SK-N-SH (cell line): ENCODE results near the gene XAB2. TPM values are rescaled to one million over a fixed set of nuclear protein-coding genes. Genes with fewer than 3 reads are reported as not detected.

Source experiments
- CTCF ChIA-PET: fragments of 300-600, 350-600 bp; formaldehyde crosslinking; extraction: SDS; loops from one replicate; lab custom pipeline; 2021; lab: Yijun Ruan, JAX
- POLR2A ChIA-PET: fragments of 350-600 bp; sonication (Branson Sonifier 250); formaldehyde crosslinking; extraction: SDS; loops from one replicate; lab custom pipeline; 2020; ENCODE audit warnings: antibody characterized with exemption, inconsistent platforms; lab: Yijun Ruan, JAX
- DNase-seq: peaks from one replicate; pipeline ENCODE4 v3.0.0; 2012
- H2AFZ ChIP-seq: fragments of 200-600 bp; sonication (generic); 2 replicates; pipeline ENCODE4 v1.8.1; 2016; ENCODE audit warnings: antibody characterized with exemption, mild to moderate bottlenecking, low read depth
- H3F3A ChIP-seq: fragments of 200-600 bp; sonication (generic); replicated peaks from 2 replicates; pipeline ENCODE3; 2016; ENCODE audit warnings: antibody characterized with exemption, mild to moderate bottlenecking; ENCODE audit not compliant: insufficient read depth
- H3K27ac ChIP-seq, 2 experiments: fragments of 200-500 bp in 1 of 2; fragments of 200-600 bp in 1 of 2; sonication (Bioruptor generic) in 1 of 2; sonication (generic), shearing (Covaris generic) in 1 of 2; 2 replicates each; pipeline versions ENCODE4 v1.5.1 to v1.6.1; 2014 to 2016; ENCODE audit warnings: low read depth in 2 of 2, inconsistent platforms in 1 of 2, low read length in 1 of 2, mild to moderate bottlenecking in 1 of 2, mixed read lengths in 1 of 2
- H3K27me3 ChIP-seq: fragments of 200-600 bp; sonication (generic), shearing (Covaris generic); 2 replicates; pipeline ENCODE4 v1.6.1; 2016; ENCODE audit warnings: mixed run types; ENCODE audit not compliant: insufficient read depth
- H3K36me3 ChIP-seq, 2 experiments: fragments of 200-500 bp in 1 of 2; fragments of 200-600 bp in 1 of 2; sonication (Bioruptor generic) in 1 of 2; sonication (generic) in 1 of 2; replicated peaks in 1 of 2; 2 replicates each; pipeline versions ENCODE3 to v1.5.1; 2014 to 2016; ENCODE audit warnings: low read length in 1 of 2, mild to moderate bottlenecking in 1 of 2; ENCODE audit not compliant: insufficient read depth in 2 of 2, control insufficient read depth in 1 of 2
- H3K4me1 ChIP-seq, 2 experiments: fragments of 200-500 bp in 1 of 2; fragments of 200-600 bp in 1 of 2; sonication (Bioruptor generic) in 1 of 2; sonication (generic), shearing (Covaris generic) in 1 of 2; 2 replicates each; pipeline versions ENCODE4 v1.5.1 to v1.6.1; 2014 to 2016; ENCODE audit warnings: low read depth in 1 of 2, low read length in 1 of 2, mixed run types in 1 of 2; ENCODE audit not compliant: insufficient read depth in 2 of 2, control insufficient read depth in 1 of 2
- H3K4me2 ChIP-seq: fragments of 200-600 bp; sonication (generic), shearing (Covaris generic); 2 replicates; pipeline ENCODE4 v1.6.1; 2017; ENCODE audit warnings: mixed run types
- H3K4me3 ChIP-seq, 2 experiments: fragments of 200-500 bp in 1 of 2; fragments of 200-600 bp in 1 of 2; sonication (Bioruptor generic) in 1 of 2; sonication (generic), shearing (Covaris generic) in 1 of 2; 2 replicates each; pipeline versions ENCODE4 v1.5.1 to v1.8.1; 2014 to 2016; ENCODE audit warnings: low read depth in 2 of 2, inconsistent platforms in 1 of 2, low read length in 1 of 2, mild to moderate bottlenecking in 1 of 2, mixed read lengths in 1 of 2, moderate library complexity in 1 of 2
- H3K79me2 ChIP-seq: fragments of 200-600 bp; sonication (generic); 2 replicates; pipeline ENCODE4 v1.8.1; 2017; ENCODE audit warnings: mild to moderate bottlenecking; ENCODE audit not compliant: insufficient read depth
- H3K9ac ChIP-seq: fragments of 200-600 bp; sonication (generic); 2 replicates; pipeline ENCODE4 v1.6.1; 2017; ENCODE audit warnings: mixed run types
- H3K9me2 ChIP-seq: fragments of 200-600 bp; sonication (generic); 2 replicates; pipeline ENCODE4 v1.6.1; 2017; ENCODE audit warnings: mixed run types
- H3K9me3 ChIP-seq: fragments of 200-600 bp; sonication (generic); 2 replicates; pipeline ENCODE4 v1.6.1; 2017; ENCODE audit warnings: mixed run types, mild to moderate bottlenecking, moderate library complexity
- H4K20me1 ChIP-seq: fragments of 200-600 bp; sonication (generic); 2 replicates; pipeline ENCODE4 v1.6.1; 2017; ENCODE audit warnings: mild to moderate bottlenecking, mixed run types; ENCODE audit not compliant: insufficient read depth
- CHD2 ChIP-seq: fragments of 150-350 bp; IDR thresholded peaks from 2 replicates; pipeline ENCODE4 v1.6.1; 2018; ENCODE audit warnings: low read length; ENCODE audit not compliant: partially characterized antibody
- ELF1 ChIP-seq: IDR thresholded peaks from 2 replicates; pipeline ENCODE4 v1.4.0; 2012
- EP300 ChIP-seq, 2 experiments: IDR thresholded peaks; 2 replicates each; pipeline versions ENCODE4 v1.4.0 to v1.6.1; 2012; ENCODE audit warnings: borderline replicate concordance in 1 of 2, low read depth in 1 of 2, low read length in 1 of 2
- EZH2phosphoT487 ChIP-seq: fragments of 200-600 bp; sonication (generic); IDR thresholded peaks from 2 replicates; pipeline ENCODE4 v1.6.1; 2017; ENCODE audit warnings: low read depth, mixed run types, mild to moderate bottlenecking, antibody characterized with exemption, moderate library complexity, borderline replicate concordance
- FOXJ3 ChIP-seq: sonication (generic); formaldehyde crosslinking; IDR thresholded peaks from 2 replicates; pipeline ENCODE4 v1.5.1; 2020; ENCODE audit warnings: mild to moderate bottlenecking, missing genetic modification reagents
- FOXM1 ChIP-seq: IDR thresholded peaks from 2 replicates; pipeline ENCODE4 v1.4.0; 2012; ENCODE audit warnings: low read depth, mild to moderate bottlenecking
- IRF3 ChIP-seq: fragments of 150-350 bp; IDR thresholded peaks from 2 replicates; pipeline ENCODE4 v1.6.1; 2016; ENCODE audit warnings: mild to moderate bottlenecking, low read depth, low read length
- JUND ChIP-seq: IDR thresholded peaks from 2 replicates; pipeline ENCODE4 v1.4.0; 2012
- MEF2A ChIP-seq: IDR thresholded peaks from 2 replicates; pipeline ENCODE4 v1.4.0; 2012; ENCODE audit warnings: low read depth, borderline replicate concordance
- MXI1 ChIP-seq: IDR thresholded peaks from 2 replicates; pipeline ENCODE4 v1.6.1; 2012; ENCODE audit warnings: mild to moderate bottlenecking, low read depth, low read length, improper control_type of control experiment
- NFIC ChIP-seq: IDR thresholded peaks from 2 replicates; pipeline ENCODE4 v1.4.0; 2012; ENCODE audit warnings: borderline replicate concordance
- NRF1 ChIP-seq: IDR thresholded peaks from 2 replicates; pipeline ENCODE4 v1.6.1; 2012; ENCODE audit warnings: low read depth, mild to moderate bottlenecking, low read length
- PBX3 ChIP-seq: IDR thresholded peaks from 2 replicates; pipeline ENCODE4; 2012
- POLR2AphosphoS5 ChIP-seq: IDR thresholded peaks from 2 replicates; pipeline ENCODE4 v1.6.1; 2012; ENCODE audit warnings: low read depth, low read length
- RAD21 ChIP-seq: IDR thresholded peaks from 2 replicates; pipeline ENCODE4 v1.6.1; 2012; ENCODE audit warnings: mild to moderate bottlenecking, low read length
- REST ChIP-seq: IDR thresholded peaks from 2 replicates; pipeline ENCODE4 v1.6.1; 2012; ENCODE audit warnings: mild to moderate bottlenecking, low read depth, low read length, moderate library complexity
- RXRA ChIP-seq: IDR thresholded peaks from 2 replicates; pipeline ENCODE4 v1.4.0; 2012; ENCODE audit warnings: low read depth, mild to moderate bottlenecking, borderline replicate concordance
- SIN3A ChIP-seq: IDR thresholded peaks from 2 replicates; pipeline ENCODE4 v1.6.1; 2012; ENCODE audit warnings: low read depth, mild to moderate bottlenecking, low read length, moderate library complexity, borderline replicate concordance
- TAF1 ChIP-seq: IDR thresholded peaks from 2 replicates; pipeline ENCODE4 v1.6.1; 2012; ENCODE audit warnings: low read depth, mild to moderate bottlenecking, low read length, moderate library complexity, borderline replicate concordance
- TCF12 ChIP-seq: IDR thresholded peaks from 2 replicates; pipeline ENCODE4 v1.4.0; 2012
- USF1 ChIP-seq: IDR thresholded peaks from 2 replicates; pipeline ENCODE4 v1.4.0; 2012; ENCODE audit warnings: low read depth, borderline replicate concordance
- YY1 ChIP-seq: IDR thresholded peaks from 2 replicates; pipeline ENCODE4 v1.4.0; 2012; ENCODE audit warnings: low read depth, mild to moderate bottlenecking
- ZBTB33 ChIP-seq: IDR thresholded peaks from 2 replicates; pipeline ENCODE4 v1.4.0; 2012; ENCODE audit warnings: low read depth, borderline replicate concordance
- WGBS: methylation state at CpG from one replicate; pipeline ENCODE4 v1.1.6; 2017; ENCODE audit warnings: low lambda C conversion rate; 5-methylcytosine and 5-hydroxymethylcytosine counted together
- polyA plus RNA-seq, 3 experiments: library from polyadenylated mRNA; depleted of rRNA; stranded (reverse); fragments of >200 nt; gene quantifications; 2 replicates each; pipeline ENCODE4 v1.2.3, GENCODE V29; 2012

Gene XAB2
- polyA plus RNA-seq, 1 of the 3 experiments (the other 2 are of a cell fraction) = 43.3 TPM

GRCh38 chr19:7595466-7596133 lies 33.7 kb downstream of the XAB2 start, which contains the start of gene CAMSAP3:
Gene CAMSAP3 (plus strand): TSS chr19:7595863. CDS start chr19:7596003, 140 bp downstream.
- WGBS = 1% methylated on average over 12 of the region's 78 CpGs
- Histone ChIP-seq H3K27me3 (peaks cover 23% of the 10 kb centered on the region), H3K4me3 (peak within 1 kb of the TSS; percentile 47 to 48; a peak in 3 of 4 replicates), H3K79me2 (no peaks in the 10 kb centered on the region), H3K4me1 (peaks cover 0 to 8% of the 10 kb centered on the region in 2 experiments; a peak in 1 of 4 replicates), H3K4me2 (peak within 1 kb of the TSS; percentile 41; the same call in 1 of the 2 replicates), H3K9ac (no peak within 1 kb of the TSS), H3K36me3 (no peaks in the 10 kb centered on the region), H3K9me3 (no peaks in the 10 kb centered on the region), H3K27ac (no peak within 1 kb of the TSS; a peak in 1 of 4 replicates), H3K9me2 (no peaks in the 10 kb centered on the region), H2AFZ (no peak within 1 kb of the TSS), H3F3A (no peaks in the 10 kb centered on the region)
- CTCF ChIA-PET = interaction anchor here (0.7 to 2.8 kb wide), 6 partner anchors 12 to 241 kb away, joined by 3 to 19 read pairs (median 3); partner anchors contain the start of gene TRAPPC5
- peak; percentile 90 for DNase-seq
- TF ChIP-seq MEF2A = no peak
- TF ChIP-seq MXI1 = 0 out of 2 replicates have a peak, but pooled peaks have one; percentile 26
- TF ChIP-seq NFIC = no peak
- no peak for TF ChIP-seq ZBTB33
- no peak for TF ChIP-seq CHD2
- no peak for TF ChIP-seq POLR2AphosphoS5
- no peak for TF ChIP-seq USF1
- no peak for TF ChIP-seq FOXM1
- TF ChIP-seq JUND = no peak
- TF ChIP-seq RXRA = no peak
- no peak for TF ChIP-seq FOXJ3
- no peak for TF ChIP-seq REST
- TF ChIP-seq EP300 (IDR thresholded peaks at IDR 0.05; ENCODE audit: borderline replicate concordance in 1 of 2, low read depth in 1 of 2, low read length in 1 of 2) = peak in 1 of 2 experiments; percentile 34; a peak in 1 of 4 replicates
- no peak for TF ChIP-seq PBX3
- TF ChIP-seq NRF1 = no peak; the same call in 1 of the 2 replicates
- TF ChIP-seq TAF1 = no peak
- peak; percentile 60 for TF ChIP-seq TCF12
- TF ChIP-seq IRF3 = no peak
- no peak; the same call in 1 of the 2 replicates for TF ChIP-seq RAD21
- TF ChIP-seq YY1 = no peak
- TF ChIP-seq EZH2phosphoT487 = no peak
- no peak for TF ChIP-seq SIN3A
- TF ChIP-seq ELF1 = no peak
- TF ChIP-seq, all 33 proteins: peak for 3
- POLR2A ChIA-PET = interaction anchor here (0.7 to 2.4 kb wide), 5 partner anchors 10 to 38 kb away, joined by 3 to 9 read pairs (median 3); partner anchors contain the start of genes PCP2, PET100 and XAB2
- H4K20me1 ChIP-seq = no peaks in the 10 kb centered on the region
